D341Med (cell line): Measurements from ENCODE around the gene HAUS8.
"Not testable (repeated sequence)": the region's sequence is repeated elsewhere in the genome, so short reads cannot be mapped to it uniquely, and the experiment has no call there.

Source experiments
- DNase-seq: peaks from one replicate; pipeline ENCODE4 v3.0.0; 2012; ENCODE audit warnings: low spot score

The HAUS8 gene

GRCh38 chr19:17075035-17075863, at the start of gene HAUS8, which contains the start of gene MYO9B:
TSS of gene HAUS8 (minus strand) at chr19:17075452. CDS start at chr19:17075422, 30 bp downstream.
TSS of gene MYO9B (plus strand) at chr19:17075777. CDS start at chr19:17101718, 25,941 bp downstream.
- DNase-seq: peak; percentile 99

- DNase-seq: no peak
Measured at GRCh38 chr19:17124025-17124424, 48.8 kb upstream of the HAUS8 start.

- no peak for DNase-seq
Measured at GRCh38 chr19:17123041-17123440, 47.8 kb upstream of the HAUS8 start.

GRCh38 chr19:17121736-17122293, 46.6 kb upstream of the HAUS8 start:
- DNase-seq: no peak

GRCh38 chr19:17118957-17119356, 43.7 kb upstream of the HAUS8 start:
- no peak for DNase-seq

- no peak for DNase-seq
Measured at GRCh38 chr19:17116996-17117702, 41.9 kb upstream of the HAUS8 start.

- no peak for DNase-seq
Measured at GRCh38 chr19:17114414-17114831, 39.2 kb upstream of the HAUS8 start.

GRCh38 chr19:17113127-17113785, 38.0 kb upstream of the HAUS8 start:
- DNase-seq: no peak

- no peak for DNase-seq
Measured at GRCh38 chr19:17112700-17113099, 37.4 kb upstream of the HAUS8 start.

- DNase-seq: no peak
Measured at GRCh38 chr19:17112271-17112670, 37.0 kb upstream of the HAUS8 start.

- DNase-seq: no peak
Measured at GRCh38 chr19:17111766-17112165, 36.5 kb upstream of the HAUS8 start.

- no peak for DNase-seq
Measured at GRCh38 chr19:17110599-17110966, 35.3 kb upstream of the HAUS8 start.

GRCh38 chr19:17109962-17110598, 34.8 kb upstream of the HAUS8 start:
- no peak for DNase-seq

- DNase-seq: no peak
Measured at GRCh38 chr19:17109300-17109699, 34.0 kb upstream of the HAUS8 start.

GRCh38 chr19:17108453-17108784, 33.2 kb upstream of the HAUS8 start:
- DNase-seq: no peak

- DNase-seq: no peak
Measured at GRCh38 chr19:17107546-17108452, 32.5 kb upstream of the HAUS8 start.

GRCh38 chr19:17106964-17107363, 31.7 kb upstream of the HAUS8 start:
- not testable (repeated sequence) for DNase-seq

- no peak for DNase-seq
Measured at GRCh38 chr19:17105556-17105955, 30.3 kb upstream of the HAUS8 start.

GRCh38 chr19:17104679-17105078, 29.4 kb upstream of the HAUS8 start:
- DNase-seq: no peak

- DNase-seq: no peak
Measured at GRCh38 chr19:17103177-17103576, 27.9 kb upstream of the HAUS8 start.
